ENCODE results near the gene FAM20C.

FAM20C gene

GRCh38 chr7:210401-210925, 18.1 kb downstream of the FAM20C start:
- Histone ChIP-seq H3K36me3 (ENCODE audit: control insufficient read depth, insufficient read depth, low read length) (no peaks in the 10 kb centered on the region), H3K4ac (ENCODE audit: low read depth, low read length) (no peak overlapping the region), H2BK5ac (ENCODE audit: low read length) (no peak overlapping the region), H3K27ac (ENCODE audit: low read depth, low read length) (no peak overlapping the region), H3K56ac (ENCODE audit: low read length) (no peak overlapping the region), H2BK15ac (replicated peaks; ENCODE audit: low read depth) (no peak overlapping the region), H3K79me1 (ENCODE audit: low read length) (peaks cover 1% of the 10 kb centered on the region), H2AK5ac (ENCODE audit: low read length) (no peak overlapping the region), H4K8ac (ENCODE audit: low read depth, low read length) (no peak overlapping the region), H3K23ac (ENCODE audit: low read length) (no peak overlapping the region), H3K18ac (ENCODE audit: low read length) (no peak overlapping the region), H3K4me1 (ENCODE audit: control insufficient read depth, low read depth, low read length) (no peaks in the 10 kb centered on the region), H3K27me3 (ENCODE audit: insufficient read depth, low read length, poor library complexity) (no peaks in the 10 kb centered on the region), H3K9ac (ENCODE audit: low read length) (no peak overlapping the region), H2BK120ac (ENCODE audit: low read depth, low read length) (no peak overlapping the region), H4K5ac (ENCODE audit: low read length) (no peak overlapping the region), H3K4me3 (ENCODE audit: low read length) (no peak overlapping the region), H3K79me2 (ENCODE audit: control insufficient read depth, insufficient read depth, low read length) (peaks cover 2% of the 10 kb centered on the region), H3K4me2 (ENCODE audit: low read length) (no peak overlapping the region)
- DNase-seq = no peak
- whole genome bisulfite sequencing (ENCODE audit: extremely low coverage, insufficient coverage, low lambda C conversion rate) = no CpG with 5 or more reads among the region's 31 CpGs

- Histone ChIP-seq H3K79me2 (ENCODE audit: control insufficient read depth, insufficient read depth, low read length) (peaks cover 2% of the 10 kb centered on the region), H2AK5ac (ENCODE audit: low read length) (no peak overlapping the region)
Measured at GRCh38 chr7:211033-211714, 18.8 kb downstream of the FAM20C start.

DNA sequence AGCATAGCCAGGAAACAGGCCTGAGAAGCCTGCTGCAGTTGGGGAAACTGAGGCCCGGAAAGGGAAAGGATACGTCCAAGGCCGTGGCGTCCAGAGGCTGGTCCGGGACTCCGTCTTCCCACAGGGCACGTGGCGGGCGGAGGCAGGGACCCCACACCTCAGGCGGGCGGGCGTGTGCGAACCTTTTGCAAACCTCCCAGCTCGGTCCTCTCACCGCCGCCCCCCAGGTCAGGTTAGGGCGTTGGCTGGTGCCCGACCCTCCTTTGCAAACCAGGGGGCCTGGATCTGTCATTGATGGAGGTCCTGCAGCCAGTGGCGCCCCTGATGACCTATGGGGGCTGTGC, 19.3 kb downstream of the FAM20C start:
- Histone ChIP-seq H3K23ac (ENCODE audit: low read length) (no peak overlapping the region), H2AK5ac (ENCODE audit: low read length) (no peak overlapping the region), H2BK120ac (ENCODE audit: low read depth, low read length) (no peak overlapping the region), H3K4ac (ENCODE audit: low read depth, low read length) (no peak overlapping the region), H3K4me1 (ENCODE audit: control insufficient read depth, low read depth, low read length) (no peaks in the 10 kb centered on the region), H3K79me1 (ENCODE audit: low read length) (peaks cover 1% of the 10 kb centered on the region), H3K4me3 (ENCODE audit: low read length) (no peak overlapping the region), H3K9ac (ENCODE audit: low read length) (no peak overlapping the region), H3K79me2 (ENCODE audit: control insufficient read depth, insufficient read depth, low read length) (peaks cover 2% of the 10 kb centered on the region), H3K27ac (ENCODE audit: low read depth, low read length) (no peak overlapping the region), H3K18ac (ENCODE audit: low read length) (no peak overlapping the region), H2BK5ac (ENCODE audit: low read length) (no peak overlapping the region), H3K4me2 (ENCODE audit: low read length) (no peak overlapping the region), H4K8ac (ENCODE audit: low read depth, low read length) (no peak overlapping the region), H2BK15ac (replicated peaks; ENCODE audit: low read depth) (no peak overlapping the region), H3K27me3 (ENCODE audit: insufficient read depth, low read length, poor library complexity) (no peaks in the 10 kb centered on the region), H3K36me3 (ENCODE audit: control insufficient read depth, insufficient read depth, low read length) (no peaks in the 10 kb centered on the region), H3K56ac (ENCODE audit: low read length) (no peak overlapping the region), H4K5ac (ENCODE audit: low read length) (no peak overlapping the region)
- no CpG with 5 or more reads among the region's 19 CpGs for WGBS (ENCODE audit: extremely low coverage, insufficient coverage, low lambda C conversion rate)
- no peak for DNase-seq

More at GRCh38 chr7:211033-211714, 18.8 kb downstream of the FAM20C start:
- Histone ChIP-seq H2BK15ac (replicated peaks; ENCODE audit: low read depth) (no peak overlapping the region), H3K4me1 (ENCODE audit: control insufficient read depth, low read depth, low read length) (no peaks in the 10 kb centered on the region), H3K79me1 (ENCODE audit: low read length) (peaks cover 1% of the 10 kb centered on the region), H3K4me2 (ENCODE audit: low read length) (no peak overlapping the region), H3K18ac (ENCODE audit: low read length) (no peak overlapping the region), H3K56ac (ENCODE audit: low read length) (no peak overlapping the region), H3K4me3 (ENCODE audit: low read length) (no peak overlapping the region), H4K5ac (ENCODE audit: low read length) (no peak overlapping the region), H4K8ac (ENCODE audit: low read depth, low read length) (no peak overlapping the region), H3K27ac (ENCODE audit: low read depth, low read length) (no peak overlapping the region), H3K9ac (ENCODE audit: low read length) (no peak overlapping the region), H3K27me3 (ENCODE audit: insufficient read depth, low read length, poor library complexity) (no peaks in the 10 kb centered on the region), H2BK120ac (ENCODE audit: low read depth, low read length) (no peak overlapping the region), H3K4ac (ENCODE audit: low read depth, low read length) (no peak overlapping the region), H2BK5ac (ENCODE audit: low read length) (no peak overlapping the region), H3K23ac (ENCODE audit: low read length) (no peak overlapping the region), H3K36me3 (ENCODE audit: control insufficient read depth, insufficient read depth, low read length) (no peaks in the 10 kb centered on the region)
- no peak for DNase-seq
- WGBS (ENCODE audit: extremely low coverage, insufficient coverage, low lambda C conversion rate) = no CpG with 5 or more reads among the region's 21 CpGs

GRCh38 chr7:212754-213153, 20.4 kb downstream of the FAM20C start:
- Histone ChIP-seq H3K27ac (ENCODE audit: low read depth, low read length) (no peak overlapping the region), H2AK5ac (ENCODE audit: low read length) (no peak overlapping the region), H3K9ac (ENCODE audit: low read length) (no peak overlapping the region), H3K23ac (ENCODE audit: low read length) (no peak overlapping the region), H3K4me1 (ENCODE audit: control insufficient read depth, low read depth, low read length) (no peaks in the 10 kb centered on the region), H3K79me1 (ENCODE audit: low read length) (peaks cover 1% of the 10 kb centered on the region), H3K79me2 (ENCODE audit: control insufficient read depth, insufficient read depth, low read length) (peaks cover 2% of the 10 kb centered on the region), H3K4me3 (ENCODE audit: low read length) (no peak overlapping the region), H4K5ac (ENCODE audit: low read length) (no peak overlapping the region), H4K8ac (ENCODE audit: low read depth, low read length) (no peak overlapping the region), H3K18ac (ENCODE audit: low read length) (no peak overlapping the region), H3K4ac (ENCODE audit: low read depth, low read length) (no peak overlapping the region), H3K4me2 (ENCODE audit: low read length) (no peak overlapping the region), H3K36me3 (ENCODE audit: control insufficient read depth, insufficient read depth, low read length) (no peaks in the 10 kb centered on the region), H2BK5ac (ENCODE audit: low read length) (no peak overlapping the region), H2BK120ac (ENCODE audit: low read depth, low read length) (no peak overlapping the region), H3K27me3 (ENCODE audit: insufficient read depth, low read length, poor library complexity) (no peaks in the 10 kb centered on the region), H2BK15ac (replicated peaks; ENCODE audit: low read depth) (no peak overlapping the region), H3K56ac (ENCODE audit: low read length) (no peak overlapping the region)
- no CpG with 5 or more reads among the region's 14 CpGs for WGBS (ENCODE audit: extremely low coverage, insufficient coverage, low lambda C conversion rate)
- no peak for DNase-seq

- no peak overlapping the region for H2BK5ac ChIP-seq (ENCODE audit: low read length)
- H3K18ac ChIP-seq (ENCODE audit: low read length) = no peak overlapping the region
- peaks cover 1% of the 10 kb centered on the region for H3K79me1 ChIP-seq (ENCODE audit: low read length)
- H3K23ac ChIP-seq (ENCODE audit: low read length) = no peak overlapping the region
- no peak overlapping the region for H3K9ac ChIP-seq (ENCODE audit: low read length)
- WGBS (ENCODE audit: extremely low coverage, insufficient coverage, low lambda C conversion rate) = no CpG with 5 or more reads among the region's 27 CpGs
- no peaks in the 10 kb centered on the region for H3K27me3 ChIP-seq (ENCODE audit: insufficient read depth, low read length, poor library complexity)
- no peak overlapping the region for H4K8ac ChIP-seq (ENCODE audit: low read depth, low read length)
- H2AK5ac ChIP-seq (ENCODE audit: low read length) = no peak overlapping the region
- H2BK15ac ChIP-seq (replicated peaks; ENCODE audit: low read depth) = no peak overlapping the region
- no peak overlapping the region for H3K4me3 ChIP-seq (ENCODE audit: low read length)
- no peak for DNase-seq
- no peak overlapping the region for H3K4me2 ChIP-seq (ENCODE audit: low read length)
- no peak overlapping the region for H3K4ac ChIP-seq (ENCODE audit: low read depth, low read length)
- H2BK120ac ChIP-seq (ENCODE audit: low read depth, low read length) = no peak overlapping the region
- no peak overlapping the region for H3K56ac ChIP-seq (ENCODE audit: low read length)
- H3K4me1 ChIP-seq (ENCODE audit: control insufficient read depth, low read depth, low read length) = no peaks in the 10 kb centered on the region
- peaks cover 2% of the 10 kb centered on the region for H3K79me2 ChIP-seq (ENCODE audit: control insufficient read depth, insufficient read depth, low read length)
- H4K5ac ChIP-seq (ENCODE audit: low read length) = no peak overlapping the region
- H3K27ac ChIP-seq (ENCODE audit: low read depth, low read length) = no peak overlapping the region
- no peaks in the 10 kb centered on the region for H3K36me3 ChIP-seq (ENCODE audit: control insufficient read depth, insufficient read depth, low read length)
Measured at GRCh38 chr7:213324-213993, 21.1 kb downstream of the FAM20C start.

Data from mesendoderm (in vitro differentiated cells).